Effector memory CD4-positive, alpha-beta T cell (primary cell): ENCODE results near the gene RGS5.
"Not testable (repeated sequence)": the region's sequence is repeated elsewhere in the genome, so short reads cannot be mapped to it uniquely, and the experiment has no call there.

Source experiments
- DNase-seq, 3 donors: peaks; one replicate each; pipeline ENCODE4 v3.0.0-alpha.2; 2020
- H3K27ac ChIP-seq: 2 replicates; pipeline ENCODE4 v1.7.0; 2013; ENCODE audit warnings: mild to moderate bottlenecking, low read length, moderate library complexity; ENCODE audit not compliant: insufficient read depth, poor library complexity, severe bottlenecking
- H3K27me3 ChIP-seq: replicated peaks from 2 replicates; pipeline ENCODE4 v1.7.0; 2013; ENCODE audit warnings: mild to moderate bottlenecking, low read length; ENCODE audit not compliant: insufficient read depth, control insufficient read depth, poor library complexity, severe bottlenecking
- H3K36me3 ChIP-seq: 2 replicates; pipeline ENCODE4 v1.7.0; 2013; ENCODE audit warnings: mild to moderate bottlenecking, low read length, moderate library complexity; ENCODE audit not compliant: control insufficient read depth, insufficient read depth
- H3K4me1 ChIP-seq: 2 replicates; pipeline ENCODE4 v1.7.0; 2013; ENCODE audit warnings: low read length, mild to moderate bottlenecking; ENCODE audit not compliant: control insufficient read depth, insufficient read depth, poor library complexity, severe bottlenecking
- H3K4me3 ChIP-seq: 2 replicates; pipeline ENCODE4 v1.7.0; 2013; ENCODE audit warnings: low read length, low read depth, mild to moderate bottlenecking; ENCODE audit not compliant: insufficient read depth, poor library complexity, severe bottlenecking
- H3K9me3 ChIP-seq: 2 replicates; pipeline ENCODE4 v1.7.0; 2013; ENCODE audit warnings: mild to moderate bottlenecking, low read length, moderate library complexity; ENCODE audit not compliant: control insufficient read depth
- total RNA-seq, 3 donors: gene quantifications; one replicate each; lab custom pipeline; 2026; lab: John Stamatoyannopoulos, UW

Gene RGS5
- total RNA-seq, result 0.39 to 1.4 (median 1.2) reads per million in 3 donors

- no peak within 1 kb of the TSS for H3K4me3 ChIP-seq
- DNase-seq, result no peak
- no peaks in the 10 kb centered on the region for H3K36me3 ChIP-seq
- no peaks in the 10 kb centered on the region for H3K4me1 ChIP-seq
- no peaks in the 10 kb centered on the region for H3K9me3 ChIP-seq
- H3K27ac ChIP-seq, result no peak within 1 kb of the TSS
- no peaks in the 10 kb centered on the region for H3K27me3 ChIP-seq
Measured at GRCh38 chr1:163202833-163203451, at the start of gene RGS5. RGS5 (minus strand) TSS chr1:163202916; CDS start chr1:163202835, 81 bp downstream.

GRCh38 chr1:163250382-163250974, 47.8 kb upstream of the RGS5 start:
- no peak for DNase-seq
- Histone ChIP-seq H3K36me3 (no peaks in the 10 kb centered on the region), H3K4me3 (no peak overlapping the region), H3K27me3 (no peaks in the 10 kb centered on the region), H3K27ac (no peak overlapping the region), H3K9me3 (no peaks in the 10 kb centered on the region), H3K4me1 (no peaks in the 10 kb centered on the region)

- Histone ChIP-seq H3K27ac (no peak overlapping the region), H3K27me3 (no peaks in the 10 kb centered on the region), H3K4me3 (no peak overlapping the region), H3K4me1 (no peaks in the 10 kb centered on the region), H3K36me3 (no peaks in the 10 kb centered on the region), H3K9me3 (no peaks in the 10 kb centered on the region)
- DNase-seq, result no peak
Measured at GRCh38 chr1:163248064-163248463, 45.3 kb upstream of the RGS5 start.

- not testable (repeated sequence) for H3K9me3 ChIP-seq, H3K4me1 ChIP-seq, H3K4me3 ChIP-seq, DNase-seq, H3K36me3 ChIP-seq, H3K27me3 ChIP-seq, H3K27ac ChIP-seq
Measured at GRCh38 chr1:163244648-163245047, 41.9 kb upstream of the RGS5 start.

- no peaks in the 10 kb centered on the region for H3K36me3 ChIP-seq
Measured at GRCh38 chr1:163241746-163242145, 39.0 kb upstream of the RGS5 start.

GRCh38 chr1:163240705-163241104, 38.0 kb upstream of the RGS5 start:
- no peak for DNase-seq
- Histone ChIP-seq H3K36me3 (no peaks in the 10 kb centered on the region), H3K27me3 (no peaks in the 10 kb centered on the region), H3K4me3 (no peak overlapping the region), H3K27ac (no peak overlapping the region), H3K9me3 (no peaks in the 10 kb centered on the region), H3K4me1 (no peaks in the 10 kb centered on the region)

More at GRCh38 chr1:163241746-163242145, 39.0 kb upstream of the RGS5 start:
- no peaks in the 10 kb centered on the region for H3K4me1 ChIP-seq
- H3K9me3 ChIP-seq, result no peaks in the 10 kb centered on the region
- no peak overlapping the region for H3K4me3 ChIP-seq
- H3K27me3 ChIP-seq, result no peaks in the 10 kb centered on the region
- DNase-seq, result no peak
- no peak overlapping the region for H3K27ac ChIP-seq

GRCh38 chr1:163233643-163234042, 30.9 kb upstream of the RGS5 start:
- not testable (repeated sequence) for H3K27me3 ChIP-seq, H3K9me3 ChIP-seq, H3K36me3 ChIP-seq, H3K4me1 ChIP-seq, H3K27ac ChIP-seq, H3K4me3 ChIP-seq, DNase-seq

- Histone ChIP-seq H3K36me3 (no peaks in the 10 kb centered on the region), H3K27ac (no peak overlapping the region), H3K4me3 (no peak overlapping the region), H3K27me3 (no peaks in the 10 kb centered on the region), H3K9me3 (no peaks in the 10 kb centered on the region), H3K4me1 (no peaks in the 10 kb centered on the region)
- DNase-seq, result no peak
Measured at GRCh38 chr1:163231385-163231784, 28.7 kb upstream of the RGS5 start.

GRCh38 chr1:163230827-163231226, 28.1 kb upstream of the RGS5 start:
- Histone ChIP-seq H3K27me3 (no peaks in the 10 kb centered on the region), H3K9me3 (no peaks in the 10 kb centered on the region), H3K27ac (no peak overlapping the region), H3K36me3 (no peaks in the 10 kb centered on the region), H3K4me3 (no peak overlapping the region), H3K4me1 (no peaks in the 10 kb centered on the region)
- no peak for DNase-seq

- H3K4me3 ChIP-seq, H3K4me1 ChIP-seq, H3K27me3 ChIP-seq, H3K36me3 ChIP-seq, H3K9me3 ChIP-seq, DNase-seq, H3K27ac ChIP-seq: not testable (repeated sequence)
Measured at GRCh38 chr1:163228271-163228670, 25.6 kb upstream of the RGS5 start.
